Thoracic aorta (tissue), 2 donors: ENCODE results near the gene EPHB3. TPM values are rescaled to one million over a fixed set of nuclear protein-coding genes. Genes with fewer than 3 reads are reported as not detected.

ENCODE experiments used
- ATAC-seq: fragments of 150-250 bp; one replicate; pipeline ENCODE4 v1.8.0; 2017; ENCODE audit warnings: low read depth; ENCODE audit not compliant: insufficient number of reproducible peaks, low FRiP score
- DNase-seq: peaks from one replicate; pipeline ENCODE4 v3.0.0-alpha.2; 2020; ENCODE audit warnings: low spot score
- H3K27ac ChIP-seq, 2 donors: fragments of 200-600 bp; sonication (generic); 1 replicate in 1 of 2; 2 replicates in 1 of 2; pipeline ENCODE4 v1.5.1; 2016; ENCODE audit warnings: mild to moderate bottlenecking in 2 of 2, moderate library complexity in 2 of 2
- H3K27me3 ChIP-seq: fragments of 200-600 bp; sonication (generic); replicated peaks from 2 replicates; pipeline ENCODE4 v1.6.0; 2016; ENCODE audit warnings: mild to moderate bottlenecking; ENCODE audit not compliant: insufficient read depth
- H3K36me3 ChIP-seq: fragments of 200-600 bp; sonication (generic); one replicate; pipeline ENCODE4 v1.5.1; 2016
- H3K4me1 ChIP-seq, 2 donors: fragments of 200-600 bp; sonication (generic); 1 replicate in 1 of 2; 2 replicates in 1 of 2; pipeline versions ENCODE4 v1.5.1 to v1.6.0; 2016; ENCODE audit warnings: low read depth in 2 of 2, mild to moderate bottlenecking in 1 of 2; ENCODE audit not compliant: control insufficient read depth in 1 of 2
- H3K4me3 ChIP-seq: fragments of 200-600 bp; sonication (generic); 2 replicates; pipeline ENCODE4 v1.5.1; 2016; ENCODE audit warnings: mild to moderate bottlenecking
- H3K9me3 ChIP-seq: fragments of 200-600 bp; sonication (generic); 2 replicates; pipeline ENCODE4 v1.5.1; 2016
- total RNA-seq, 2 donors: library from RNA; depleted of rRNA; stranded (reverse); fragments of >200 nt; gene quantifications; one replicate each; pipeline versions ENCODE4 v1.1.0 to v1.2.3, GENCODE V29; 2016
- TF ChIP-seq, protein P1 (sequence below): fragments of 200-600 bp; sonication (generic); IDR thresholded peaks from one replicate; pipeline ENCODE4 v1.5.1; 2019; ENCODE audit warnings: antibody characterized with exemption

The EPHB3 gene
- total RNA-seq, 2 donors from 2014 or later: 2.8 to 5.0 TPM

DNA sequence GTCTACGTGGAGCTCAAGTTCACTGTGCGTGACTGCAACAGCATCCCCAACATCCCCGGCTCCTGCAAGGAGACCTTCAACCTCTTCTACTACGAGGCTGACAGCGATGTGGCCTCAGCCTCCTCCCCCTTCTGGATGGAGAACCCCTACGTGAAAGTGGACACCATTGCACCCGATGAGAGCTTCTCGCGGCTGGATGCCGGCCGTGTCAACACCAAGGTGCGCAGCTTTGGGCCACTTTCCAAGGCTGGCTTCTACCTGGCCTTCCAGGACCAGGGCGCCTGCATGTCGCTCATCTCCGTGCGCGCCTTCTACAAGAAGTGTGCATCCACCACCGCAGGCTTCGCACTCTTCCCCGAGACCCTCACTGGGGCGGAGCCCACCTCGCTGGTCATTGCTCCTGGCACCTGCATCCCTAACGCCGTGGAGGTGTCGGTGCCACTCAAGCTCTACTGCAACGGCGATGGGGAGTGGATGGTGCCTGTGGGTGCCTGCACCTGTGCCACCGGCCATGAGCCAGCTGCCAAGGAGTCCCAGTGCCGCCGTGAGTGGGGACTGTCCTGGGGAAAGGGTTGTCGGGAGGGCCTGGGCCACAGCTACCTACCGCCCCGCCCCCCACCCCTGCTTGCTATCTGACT lies 11.2 kb downstream of the EPHB3 start:
- Histone ChIP-seq H3K27me3 (no peaks in the 10 kb centered on the region), H3K36me3 (no peaks in the 10 kb centered on the region), H3K27ac (no peak overlapping the region), H3K9me3 (no peaks in the 10 kb centered on the region), H3K4me3 (no peak overlapping the region), H3K4me1 (peaks cover 3 to 16% of the 10 kb centered on the region in 2 donors)
- DNase-seq: no peak
- no peak for ATAC-seq
- TF ChIP-seq, protein P1, sequence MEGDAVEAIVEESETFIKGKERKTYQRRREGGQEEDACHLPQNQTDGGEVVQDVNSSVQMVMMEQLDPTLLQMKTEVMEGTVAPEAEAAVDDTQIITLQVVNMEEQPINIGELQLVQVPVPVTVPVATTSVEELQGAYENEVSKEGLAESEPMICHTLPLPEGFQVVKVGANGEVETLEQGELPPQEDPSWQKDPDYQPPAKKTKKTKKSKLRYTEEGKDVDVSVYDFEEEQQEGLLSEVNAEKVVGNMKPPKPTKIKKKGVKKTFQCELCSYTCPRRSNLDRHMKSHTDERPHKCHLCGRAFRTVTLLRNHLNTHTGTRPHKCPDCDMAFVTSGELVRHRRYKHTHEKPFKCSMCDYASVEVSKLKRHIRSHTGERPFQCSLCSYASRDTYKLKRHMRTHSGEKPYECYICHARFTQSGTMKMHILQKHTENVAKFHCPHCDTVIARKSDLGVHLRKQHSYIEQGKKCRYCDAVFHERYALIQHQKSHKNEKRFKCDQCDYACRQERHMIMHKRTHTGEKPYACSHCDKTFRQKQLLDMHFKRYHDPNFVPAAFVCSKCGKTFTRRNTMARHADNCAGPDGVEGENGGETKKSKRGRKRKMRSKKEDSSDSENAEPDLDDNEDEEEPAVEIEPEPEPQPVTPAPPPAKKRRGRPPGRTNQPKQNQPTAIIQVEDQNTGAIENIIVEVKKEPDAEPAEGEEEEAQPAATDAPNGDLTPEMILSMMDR: no peak

DNA sequence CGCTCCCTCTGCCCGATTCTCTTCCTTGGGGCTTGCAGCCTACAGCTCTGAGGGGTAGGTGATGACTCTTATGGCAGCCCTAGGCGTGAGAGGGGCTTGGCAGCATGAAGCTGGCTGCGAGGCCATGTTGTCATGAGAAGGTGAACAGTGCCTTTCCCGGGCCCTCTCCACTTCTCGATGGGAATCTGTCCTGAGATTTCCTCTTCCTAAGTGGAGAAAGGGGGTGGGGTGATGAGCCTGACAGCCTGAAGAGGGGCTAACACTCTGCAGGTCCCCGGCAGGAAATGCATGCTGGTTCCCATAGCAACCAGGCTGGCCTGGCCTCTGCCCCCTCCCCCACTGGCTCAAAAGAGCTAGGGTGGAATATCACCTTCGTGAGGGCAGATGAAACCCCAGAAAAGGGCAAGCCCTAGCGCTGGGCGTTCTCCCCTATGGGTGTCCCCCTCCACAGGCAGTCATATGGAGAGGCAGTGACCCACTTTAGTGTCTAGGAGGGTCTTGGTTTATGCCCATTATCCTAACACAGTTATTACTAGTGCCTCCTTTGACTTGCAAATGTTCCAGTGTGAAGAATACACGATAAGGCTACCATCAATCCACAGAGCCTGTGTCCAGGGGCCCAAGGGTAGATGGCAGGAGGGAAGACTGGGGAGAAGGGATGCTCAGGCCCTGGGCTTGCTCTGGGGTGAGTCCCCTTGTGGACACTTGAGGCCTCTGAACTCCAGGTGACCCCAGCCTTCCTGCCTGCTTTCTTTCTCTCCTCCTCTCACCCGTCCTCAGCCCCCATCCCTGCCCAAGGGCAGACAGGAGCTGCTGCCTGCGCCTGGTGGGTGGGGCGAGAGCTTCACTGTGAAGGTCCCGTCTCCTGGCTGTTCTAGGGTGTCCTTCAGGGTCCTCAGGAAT lies 13.2 kb downstream of the EPHB3 start:
- Histone ChIP-seq H3K4me3 (no peak overlapping the region), H3K36me3 (no peaks in the 10 kb centered on the region), H3K27ac (no peak overlapping the region), H3K9me3 (no peaks in the 10 kb centered on the region), H3K4me1 (peaks cover 0 to 3% of the 10 kb centered on the region in 2 donors), H3K27me3 (no peaks in the 10 kb centered on the region)
- TF ChIP-seq, protein P1: no peak
- DNase-seq (no peak), ATAC-seq (no peak)

DNA sequence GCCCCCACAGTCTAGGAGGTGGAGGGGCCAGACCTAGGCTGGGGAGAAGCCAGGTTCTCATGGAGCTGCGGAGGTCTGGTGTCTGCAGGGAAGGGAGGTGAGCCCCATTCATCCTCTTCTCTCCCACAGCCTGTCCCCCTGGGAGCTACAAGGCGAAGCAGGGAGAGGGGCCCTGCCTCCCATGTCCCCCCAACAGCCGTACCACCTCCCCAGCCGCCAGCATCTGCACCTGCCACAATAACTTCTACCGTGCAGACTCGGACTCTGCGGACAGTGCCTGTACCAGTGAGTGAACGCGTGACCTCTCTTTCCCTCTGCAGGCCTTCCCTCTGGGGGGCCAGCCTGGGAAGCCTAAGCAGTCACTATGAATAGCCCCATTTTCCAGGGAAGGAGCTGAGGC lies 14.1 kb downstream of the EPHB3 start:
- ATAC-seq: no peak
- TF ChIP-seq, protein P1: no peak
- Histone ChIP-seq H3K9me3 (no peaks in the 10 kb centered on the region), H3K36me3 (no peaks in the 10 kb centered on the region), H3K27me3 (no peaks in the 10 kb centered on the region), H3K27ac (no peak overlapping the region), H3K4me3 (no peak overlapping the region), H3K4me1 (no peaks in the 10 kb centered on the region)
- DNase-seq: no peak

DNA sequence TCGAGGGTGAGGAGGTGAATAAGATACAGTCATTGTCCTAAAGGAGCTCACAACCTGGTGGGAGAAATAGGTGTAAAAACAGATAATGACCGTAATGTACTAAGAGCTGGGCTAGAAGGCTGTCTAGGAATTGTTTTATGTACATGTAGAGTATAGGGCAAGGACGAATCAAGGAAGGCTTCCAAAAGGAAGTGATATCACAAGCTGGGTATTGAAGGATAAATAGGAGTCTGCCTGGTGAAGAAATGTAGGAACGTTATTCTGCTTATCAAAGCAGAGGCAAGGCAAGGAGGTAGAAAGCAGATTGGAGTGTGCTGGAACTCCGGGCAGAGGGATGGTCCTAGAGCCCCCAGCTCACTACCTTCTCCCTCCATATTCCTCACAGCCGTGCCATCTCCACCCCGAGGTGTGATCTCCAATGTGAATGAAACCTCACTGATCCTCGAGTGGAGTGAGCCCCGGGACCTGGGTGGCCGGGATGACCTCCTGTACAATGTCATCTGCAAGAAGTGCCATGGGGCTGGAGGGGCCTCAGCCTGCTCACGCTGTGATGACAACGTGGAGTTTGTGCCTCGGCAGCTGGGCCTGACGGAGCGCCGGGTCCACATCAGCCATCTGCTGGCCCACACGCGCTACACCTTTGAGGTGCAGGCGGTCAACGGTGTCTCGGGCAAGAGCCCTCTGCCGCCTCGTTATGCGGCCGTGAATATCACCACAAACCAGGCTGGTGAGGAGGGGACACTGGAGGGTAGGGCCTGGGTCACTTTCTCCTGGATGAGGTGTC lies 15.1 kb downstream of the EPHB3 start:
- ATAC-seq: no peak
- H3K27ac ChIP-seq: no peak overlapping the region

More for the DNA sequence above, 15.1 kb downstream of the EPHB3 start:
- Histone ChIP-seq H3K4me3 (no peak overlapping the region), H3K27me3 (no peaks in the 10 kb centered on the region), H3K36me3 (no peaks in the 10 kb centered on the region), H3K4me1 (no peaks in the 10 kb centered on the region), H3K9me3 (no peaks in the 10 kb centered on the region)
- TF ChIP-seq, protein P1: no peak
- no peak for DNase-seq
